ENCODE data around the gene SDCCAG8. TPM values are rescaled to one million over a fixed set of nuclear protein-coding genes. Genes with fewer than 3 reads are reported as not detected.

Gene SDCCAG8
- total RNA-seq, 1 donor from 2014 or later = 25.4 TPM

DNA sequence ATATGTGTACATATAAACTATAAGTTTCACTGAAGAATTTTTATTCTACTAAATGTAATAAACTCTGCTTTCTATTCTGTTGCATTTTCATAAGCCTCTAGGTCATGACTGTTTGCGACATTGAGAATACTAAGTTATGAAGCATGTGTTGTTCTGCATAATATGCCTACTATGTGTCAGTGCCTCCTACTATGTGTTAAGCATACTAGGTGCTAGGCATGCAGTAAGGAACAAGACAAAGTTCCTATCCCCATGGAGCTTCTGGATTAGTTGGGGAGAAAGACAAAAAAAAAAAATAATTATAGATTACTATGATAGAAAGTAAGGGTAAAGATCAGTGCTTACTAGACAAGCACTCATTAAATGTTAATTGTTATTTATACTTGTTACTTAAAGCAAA is 1.3 kb downstream of the SDCCAG8 start:
- intact Hi-C loops (cut with micrococcal nuclease) = loop anchor here (5.0 to 10.0 kb wide), 5 partner anchors 82 to 1605 kb away; partner anchors contain the start of genes EXO1 and HNRNPU
- no peak overlapping the region for H3K4me3 Mint-ChIP-seq (ENCODE audit: low read depth)
- H3K4me1 Mint-ChIP-seq (ENCODE audit: low read depth) = peaks cover 18% of the 10 kb centered on the region
- H3K9me3 Mint-ChIP-seq = no peaks in the 10 kb centered on the region
- H3K27me3 Mint-ChIP-seq (ENCODE audit: low read depth) = no peaks in the 10 kb centered on the region
- peaks cover 14% of the 10 kb centered on the region for H3K36me3 Mint-ChIP-seq (ENCODE audit: low read depth)
- no peak for DNase-seq (ENCODE audit: low spot score)
- no peak overlapping the region for H3K27ac Mint-ChIP-seq

DNA sequence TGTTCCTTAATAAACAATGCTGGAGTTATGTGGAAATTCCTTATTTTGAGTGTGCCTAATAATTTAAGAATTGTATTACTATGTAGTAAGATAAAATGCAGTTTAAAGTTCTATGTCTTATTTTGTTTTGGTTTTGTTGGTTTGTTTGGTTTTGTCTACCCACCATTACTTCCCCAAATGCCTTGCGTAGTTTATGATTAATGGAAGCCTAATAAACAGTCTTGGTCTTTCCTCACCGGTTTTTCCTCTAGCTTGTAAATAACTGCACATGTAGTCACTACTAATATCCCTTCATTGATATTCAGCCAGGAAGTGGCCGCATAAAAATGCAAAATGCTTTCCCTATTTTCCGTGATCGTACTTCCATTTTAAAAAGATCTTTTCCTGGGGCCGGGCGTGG is 2.9 kb downstream of the SDCCAG8 start:
- intact Hi-C loops (cut with micrococcal nuclease) = loop anchor here (5.0 to 10.0 kb wide), 5 partner anchors 84 to 1604 kb away; partner anchors contain the start of genes EXO1 and HNRNPU
- Mint-ChIP-seq H3K27ac (no peak overlapping the region), H3K27me3 (ENCODE audit: low read depth) (no peaks in the 10 kb centered on the region), H3K4me1 (ENCODE audit: low read depth) (peaks cover 8% of the 10 kb centered on the region), H3K36me3 (ENCODE audit: low read depth) (peaks cover 12% of the 10 kb centered on the region), H3K9me3 (no peaks in the 10 kb centered on the region), H3K4me3 (ENCODE audit: low read depth) (no peak overlapping the region)
- no peak for DNase-seq (ENCODE audit: low spot score)

DNA sequence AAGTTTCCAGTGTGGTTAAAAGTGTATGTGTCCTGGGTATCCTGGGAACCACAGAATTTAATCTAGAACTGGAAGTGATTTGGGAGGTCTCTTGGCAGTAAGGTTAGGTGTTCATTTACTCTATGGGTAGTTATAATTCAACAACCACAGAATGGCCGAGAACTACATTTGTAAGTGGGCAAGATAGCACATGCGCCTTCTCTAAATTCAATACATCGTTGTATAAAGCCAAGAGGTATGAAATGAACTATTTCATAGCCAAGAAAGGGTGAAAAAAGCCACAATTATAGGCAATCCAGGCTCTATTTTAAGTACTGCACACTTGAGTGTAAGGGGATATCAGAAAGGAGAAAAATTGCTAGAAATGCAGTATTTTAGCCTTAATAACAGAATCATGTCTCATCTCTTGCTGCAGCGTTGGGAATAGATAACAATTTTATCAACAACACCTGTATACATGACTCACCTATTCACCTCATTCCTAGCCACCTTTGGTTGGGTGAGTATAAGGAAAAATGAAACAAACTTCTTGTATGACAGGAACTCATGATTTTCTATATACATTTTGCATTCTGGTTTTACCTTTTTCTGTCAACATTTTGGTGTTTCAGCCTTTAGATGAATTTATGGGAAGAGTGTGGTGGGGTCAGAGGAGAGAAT is 4.5 kb downstream of the SDCCAG8 start:
- no peak for DNase-seq (ENCODE audit: low spot score)
- no peak overlapping the region for H3K27ac Mint-ChIP-seq
- no peak overlapping the region for H3K4me3 Mint-ChIP-seq (ENCODE audit: low read depth)

GRCh38 chr1:243261390-243261789 is 5.5 kb downstream of the SDCCAG8 start:
- H3K27ac Mint-ChIP-seq = no peak overlapping the region
- intact Hi-C loops (cut with micrococcal nuclease) = no loop called here
- no peak overlapping the region for H3K4me3 Mint-ChIP-seq (ENCODE audit: low read depth)
- H3K36me3 Mint-ChIP-seq (ENCODE audit: low read depth) = peaks cover 12% of the 10 kb centered on the region
- no peak for DNase-seq (ENCODE audit: low spot score)
- H3K9me3 Mint-ChIP-seq = no peaks in the 10 kb centered on the region
- H3K4me1 Mint-ChIP-seq (ENCODE audit: low read depth) = peaks cover 3% of the 10 kb centered on the region
- no peaks in the 10 kb centered on the region for H3K27me3 Mint-ChIP-seq (ENCODE audit: low read depth)

More for the DNA sequence above, 4.5 kb downstream of the SDCCAG8 start:
- Mint-ChIP-seq H3K36me3 (ENCODE audit: low read depth) (peaks cover 12% of the 10 kb centered on the region), H3K4me1 (ENCODE audit: low read depth) (peaks cover 6% of the 10 kb centered on the region), H3K27me3 (ENCODE audit: low read depth) (no peaks in the 10 kb centered on the region), H3K9me3 (no peaks in the 10 kb centered on the region)
- intact Hi-C loops (cut with micrococcal nuclease) = no loop called here

DNA sequence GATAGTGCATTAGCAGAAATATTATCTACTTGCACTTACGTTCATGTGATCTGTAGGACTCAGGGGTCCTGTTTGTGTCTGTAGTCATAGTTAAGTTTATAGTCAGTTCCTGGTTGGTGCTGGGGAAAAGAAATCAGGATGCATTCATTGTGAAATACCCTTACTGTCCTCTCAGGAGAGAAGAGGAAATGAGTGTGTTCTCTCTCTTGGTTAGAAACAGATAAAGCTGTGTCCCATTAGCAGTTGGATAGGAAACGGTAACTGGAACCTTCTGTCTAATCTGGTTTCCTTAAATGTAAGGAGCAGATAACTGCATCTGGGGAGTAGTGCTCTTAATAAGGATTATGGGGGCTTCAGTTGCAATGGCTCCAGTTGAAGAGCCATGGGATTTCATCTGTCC is 8.9 kb downstream of the SDCCAG8 start:
- DNase-seq (ENCODE audit: low spot score) = no peak
- Mint-ChIP-seq H3K4me1 (ENCODE audit: low read depth) (peaks cover 3% of the 10 kb centered on the region), H3K27ac (no peak overlapping the region), H3K36me3 (ENCODE audit: low read depth) (peaks cover 12% of the 10 kb centered on the region), H3K27me3 (ENCODE audit: low read depth) (no peaks in the 10 kb centered on the region), H3K4me3 (ENCODE audit: low read depth) (no peak overlapping the region), H3K9me3 (no peaks in the 10 kb centered on the region)
- intact Hi-C loops (cut with micrococcal nuclease) = no loop called here

GRCh38 chr1:243266231-243266630 is 10.4 kb downstream of the SDCCAG8 start:
- Mint-ChIP-seq H3K4me1 (ENCODE audit: low read depth) (peaks cover 8% of the 10 kb centered on the region), H3K27me3 (ENCODE audit: low read depth) (no peaks in the 10 kb centered on the region), H3K4me3 (ENCODE audit: low read depth) (no peak overlapping the region), H3K27ac (no peak overlapping the region), H3K9me3 (no peaks in the 10 kb centered on the region), H3K36me3 (ENCODE audit: low read depth) (peaks cover 8% of the 10 kb centered on the region)
- no peak for DNase-seq (ENCODE audit: low spot score)
- intact Hi-C loops (cut with micrococcal nuclease) = no loop called here

DNA sequence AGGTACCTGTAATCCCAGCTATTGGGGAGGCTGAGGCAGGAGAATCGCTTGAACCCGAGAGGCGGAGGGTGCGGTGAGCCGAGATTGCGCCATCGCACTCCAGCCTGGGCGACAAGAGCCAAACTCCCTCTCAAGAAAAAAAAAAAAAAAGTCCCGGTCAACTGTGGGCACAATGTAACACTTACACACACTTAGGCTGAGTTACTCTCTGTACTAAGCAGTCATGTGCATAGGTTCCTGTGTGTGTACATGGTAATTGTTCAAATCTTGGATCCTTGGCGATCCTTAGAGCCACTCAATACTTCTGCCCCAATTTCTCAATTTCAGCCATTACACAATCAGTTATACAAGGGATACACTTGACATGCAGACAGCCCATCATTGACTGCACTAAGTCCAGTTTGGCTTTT is 11.6 kb downstream of the SDCCAG8 start:
- no peak for DNase-seq (ENCODE audit: low spot score)
- H3K27me3 Mint-ChIP-seq (ENCODE audit: low read depth) = no peaks in the 10 kb centered on the region
- H3K4me1 Mint-ChIP-seq (ENCODE audit: low read depth) = peaks cover 8% of the 10 kb centered on the region
- H3K4me3 Mint-ChIP-seq (ENCODE audit: low read depth) = no peak overlapping the region
- intact Hi-C loops (cut with micrococcal nuclease) = no loop called here
- H3K27ac Mint-ChIP-seq = no peak overlapping the region
- H3K36me3 Mint-ChIP-seq (ENCODE audit: low read depth) = peaks cover 13% of the 10 kb centered on the region
- no peaks in the 10 kb centered on the region for H3K9me3 Mint-ChIP-seq

GRCh38 chr1:243267914-243268653 is 12.2 kb downstream of the SDCCAG8 start:
- Mint-ChIP-seq H3K27ac (no peak overlapping the region), H3K27me3 (ENCODE audit: low read depth) (no peaks in the 10 kb centered on the region), H3K4me1 (ENCODE audit: low read depth) (peaks cover 8% of the 10 kb centered on the region), H3K4me3 (ENCODE audit: low read depth) (no peak overlapping the region), H3K36me3 (ENCODE audit: low read depth) (peaks cover 16% of the 10 kb centered on the region), H3K9me3 (no peaks in the 10 kb centered on the region)
- no peak for DNase-seq (ENCODE audit: low spot score)
- intact Hi-C loops (cut with micrococcal nuclease) = no loop called here

- DNase-seq (ENCODE audit: low spot score) = no peak
- Mint-ChIP-seq H3K27ac (no peak overlapping the region), H3K4me3 (ENCODE audit: low read depth) (no peak overlapping the region), H3K4me1 (ENCODE audit: low read depth) (peaks cover 9% of the 10 kb centered on the region), H3K36me3 (ENCODE audit: low read depth) (peaks cover 23% of the 10 kb centered on the region), H3K27me3 (ENCODE audit: low read depth) (no peaks in the 10 kb centered on the region), H3K9me3 (no peaks in the 10 kb centered on the region)
- intact Hi-C loops (cut with micrococcal nuclease) = no loop called here
These were observed 13.1 kb downstream of the SDCCAG8 start for GRCh38 chr1:243268751-243269460.

DNA sequence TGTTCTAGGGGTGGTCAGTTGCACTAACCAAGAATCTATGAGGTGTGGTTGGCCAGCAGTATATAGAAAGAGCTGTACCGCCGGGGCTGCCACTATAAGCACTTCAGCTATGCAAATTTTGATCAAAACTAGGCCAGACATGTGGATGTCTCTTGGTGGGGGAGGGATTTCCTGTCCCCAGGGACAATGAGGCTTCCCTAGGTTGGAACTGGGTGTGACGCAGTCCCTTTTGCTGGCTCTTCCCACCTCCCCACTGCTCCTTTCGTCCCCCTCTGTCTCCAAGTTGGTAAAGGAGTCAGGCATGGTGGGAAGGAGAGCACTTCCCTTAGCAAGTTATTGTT is 13.6 kb downstream of the SDCCAG8 start:
- no peaks in the 10 kb centered on the region for H3K27me3 Mint-ChIP-seq (ENCODE audit: low read depth)
- DNase-seq (ENCODE audit: low spot score) = no peak
- H3K4me3 Mint-ChIP-seq (ENCODE audit: low read depth) = no peak overlapping the region
- H3K27ac Mint-ChIP-seq = no peak overlapping the region
- intact Hi-C loops (cut with micrococcal nuclease) = no loop called here
- H3K9me3 Mint-ChIP-seq = no peaks in the 10 kb centered on the region
- peaks cover 11% of the 10 kb centered on the region for H3K4me1 Mint-ChIP-seq (ENCODE audit: low read depth)
- H3K36me3 Mint-ChIP-seq (ENCODE audit: low read depth) = peaks cover 26% of the 10 kb centered on the region

- H3K27ac Mint-ChIP-seq = no peak overlapping the region
- H3K36me3 Mint-ChIP-seq (ENCODE audit: low read depth) = peaks cover 33% of the 10 kb centered on the region
- H3K4me3 Mint-ChIP-seq (ENCODE audit: low read depth) = no peak overlapping the region
- peaks cover 8% of the 10 kb centered on the region for H3K4me1 Mint-ChIP-seq (ENCODE audit: low read depth)
- intact Hi-C loops (cut with micrococcal nuclease) = no loop called here
- DNase-seq (ENCODE audit: low spot score) = no peak
- H3K27me3 Mint-ChIP-seq (ENCODE audit: low read depth) = no peaks in the 10 kb centered on the region
- H3K9me3 Mint-ChIP-seq = no peaks in the 10 kb centered on the region
These were observed 14.4 kb downstream of the SDCCAG8 start for GRCh38 chr1:243270097-243270864.

DNA sequence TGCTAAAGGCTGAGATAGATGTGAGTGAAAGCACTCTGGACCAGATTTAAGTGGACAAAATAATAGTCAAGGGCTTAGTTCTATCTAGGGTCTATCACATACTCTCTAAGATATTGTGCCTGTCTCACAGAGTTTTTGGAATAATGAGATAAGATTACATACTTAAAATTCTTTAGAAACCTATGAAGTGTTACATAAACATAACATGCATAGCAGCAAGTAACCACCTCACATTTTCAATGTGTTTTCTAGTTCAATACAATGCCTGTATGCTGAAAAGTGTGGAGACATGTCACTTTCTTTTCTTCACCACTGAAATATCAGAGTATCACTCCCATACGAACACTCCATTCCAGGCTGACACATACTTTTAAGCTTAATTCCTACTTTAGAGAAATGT is 16.2 kb downstream of the SDCCAG8 start:
- Mint-ChIP-seq H3K27me3 (ENCODE audit: low read depth) (no peaks in the 10 kb centered on the region), H3K4me3 (ENCODE audit: low read depth) (no peak overlapping the region), H3K9me3 (no peaks in the 10 kb centered on the region), H3K4me1 (ENCODE audit: low read depth) (peaks cover 8% of the 10 kb centered on the region), H3K27ac (no peak overlapping the region), H3K36me3 (ENCODE audit: low read depth) (peaks cover 48% of the 10 kb centered on the region)
- no peak for DNase-seq (ENCODE audit: low spot score)
- intact Hi-C loops (cut with micrococcal nuclease) = no loop called here

Measured in activated T-helper 2 cell treated with anti-CD3 and anti-CD28 coated beads, Interferon-gamma antibody, Interleukin-2, Interleukin-4, amounts not matched to agents 10 μg/mL and 5 μg/mL and 100 μg/mL, durations not matched to agents 14 hours and 24 hours and 36 hours (primary cell).